ENCODE measurements around the gene MDFIC.

MDFIC gene

DNA sequence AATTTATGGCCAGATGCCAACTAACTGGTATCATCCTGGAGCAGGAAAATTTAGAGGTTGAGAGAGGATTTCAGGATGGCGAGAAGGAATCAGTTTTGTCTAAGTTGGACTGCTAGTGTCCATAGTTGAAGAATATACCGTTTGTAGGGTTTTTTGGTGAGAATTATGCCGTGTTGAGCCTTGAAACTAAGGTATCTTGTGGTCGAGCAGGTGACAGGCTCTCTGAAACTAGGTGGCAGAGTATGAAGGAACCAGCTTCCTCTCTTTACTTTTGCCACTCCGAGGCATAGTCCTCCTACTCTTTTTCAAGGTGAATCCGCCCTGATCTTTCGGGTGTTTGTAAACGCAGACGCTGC is 9.7 kb downstream of the MDFIC start:
- H3K4me3 ChIP-seq (ENCODE audit: low read depth, low read length), result no peak overlapping the region
- DNase-seq (ENCODE audit: low read depth), result no peak
- TF ChIP-seq, protein P1, sequence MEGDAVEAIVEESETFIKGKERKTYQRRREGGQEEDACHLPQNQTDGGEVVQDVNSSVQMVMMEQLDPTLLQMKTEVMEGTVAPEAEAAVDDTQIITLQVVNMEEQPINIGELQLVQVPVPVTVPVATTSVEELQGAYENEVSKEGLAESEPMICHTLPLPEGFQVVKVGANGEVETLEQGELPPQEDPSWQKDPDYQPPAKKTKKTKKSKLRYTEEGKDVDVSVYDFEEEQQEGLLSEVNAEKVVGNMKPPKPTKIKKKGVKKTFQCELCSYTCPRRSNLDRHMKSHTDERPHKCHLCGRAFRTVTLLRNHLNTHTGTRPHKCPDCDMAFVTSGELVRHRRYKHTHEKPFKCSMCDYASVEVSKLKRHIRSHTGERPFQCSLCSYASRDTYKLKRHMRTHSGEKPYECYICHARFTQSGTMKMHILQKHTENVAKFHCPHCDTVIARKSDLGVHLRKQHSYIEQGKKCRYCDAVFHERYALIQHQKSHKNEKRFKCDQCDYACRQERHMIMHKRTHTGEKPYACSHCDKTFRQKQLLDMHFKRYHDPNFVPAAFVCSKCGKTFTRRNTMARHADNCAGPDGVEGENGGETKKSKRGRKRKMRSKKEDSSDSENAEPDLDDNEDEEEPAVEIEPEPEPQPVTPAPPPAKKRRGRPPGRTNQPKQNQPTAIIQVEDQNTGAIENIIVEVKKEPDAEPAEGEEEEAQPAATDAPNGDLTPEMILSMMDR (conservative IDR thresholded peaks at IDR 0.05; ENCODE audit: low read depth, low read length), result no peak

DNA sequence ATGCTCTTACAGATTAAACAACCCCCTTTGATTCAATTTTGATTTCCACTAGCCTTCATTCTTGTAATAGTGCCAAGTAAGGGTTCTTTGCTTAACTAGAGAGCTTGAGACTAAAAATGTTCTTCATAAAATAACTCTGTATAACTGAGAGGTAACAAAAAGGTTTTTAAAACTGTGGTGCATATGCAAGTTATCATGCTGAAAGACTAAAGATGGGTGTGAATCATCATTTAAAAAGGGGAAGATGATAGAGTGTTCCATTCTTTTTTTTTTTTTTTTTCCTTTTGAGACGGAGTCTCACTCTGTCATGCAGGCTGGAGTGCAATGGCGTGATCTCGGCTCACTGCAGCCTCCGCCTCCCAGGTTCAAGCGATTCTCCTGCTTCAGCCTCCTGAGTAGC is 11.1 kb downstream of the MDFIC start:
- DNase-seq (ENCODE audit: low read depth), result peak; percentile 11
- no peak overlapping the region for H3K4me3 ChIP-seq (ENCODE audit: low read depth, low read length)
- TF ChIP-seq, protein P1 (conservative IDR thresholded peaks at IDR 0.05; ENCODE audit: low read depth, low read length), result no peak

DNA sequence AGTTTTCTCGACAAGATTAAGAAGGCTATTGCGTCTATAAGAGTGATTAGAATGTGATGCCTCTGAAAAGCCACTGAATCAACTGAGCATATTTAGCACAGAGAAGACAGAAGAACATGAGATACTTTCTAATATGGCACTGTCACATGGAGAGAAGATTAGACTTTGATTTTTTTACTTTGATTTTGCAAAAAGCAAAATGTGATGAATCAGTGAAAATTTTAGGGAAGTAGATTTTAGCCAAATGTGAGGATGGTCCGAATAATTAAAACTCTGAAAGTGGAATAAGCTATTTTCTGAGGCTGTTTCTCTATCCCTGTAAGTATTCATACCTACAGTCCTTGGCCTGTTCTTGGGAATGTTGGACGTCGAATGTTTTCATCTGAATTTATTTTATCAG is 11.8 kb downstream of the MDFIC start:
- DNase-seq (ENCODE audit: low read depth), result no peak
- TF ChIP-seq, protein P1 (conservative IDR thresholded peaks at IDR 0.05; ENCODE audit: low read depth, low read length), result no peak
- no peak overlapping the region for H3K4me3 ChIP-seq (ENCODE audit: low read depth, low read length)

DNA sequence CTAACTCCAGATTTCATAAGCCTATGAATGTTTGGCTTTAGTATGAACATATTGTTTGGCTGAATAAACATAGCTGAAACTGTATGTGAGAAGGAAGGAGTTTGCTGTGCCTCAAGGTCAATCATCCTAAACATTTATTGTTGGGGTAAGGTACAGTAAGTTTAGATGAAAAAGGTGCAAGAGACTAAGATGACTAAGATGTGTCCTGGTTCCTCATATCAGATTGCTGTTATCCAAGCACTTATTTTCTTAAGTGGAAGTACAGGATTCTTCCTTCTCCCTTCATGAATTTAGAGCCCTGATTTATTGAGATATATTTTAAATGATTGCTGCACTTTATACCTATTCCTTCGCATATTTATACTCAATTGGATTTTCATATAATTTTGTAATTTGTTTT is 12.2 kb downstream of the MDFIC start:
- no peak for DNase-seq (ENCODE audit: low read depth)
- H3K4me3 ChIP-seq (ENCODE audit: low read depth, low read length), result no peak overlapping the region
- TF ChIP-seq, protein P1 (conservative IDR thresholded peaks at IDR 0.05; ENCODE audit: low read depth, low read length), result no peak

DNA sequence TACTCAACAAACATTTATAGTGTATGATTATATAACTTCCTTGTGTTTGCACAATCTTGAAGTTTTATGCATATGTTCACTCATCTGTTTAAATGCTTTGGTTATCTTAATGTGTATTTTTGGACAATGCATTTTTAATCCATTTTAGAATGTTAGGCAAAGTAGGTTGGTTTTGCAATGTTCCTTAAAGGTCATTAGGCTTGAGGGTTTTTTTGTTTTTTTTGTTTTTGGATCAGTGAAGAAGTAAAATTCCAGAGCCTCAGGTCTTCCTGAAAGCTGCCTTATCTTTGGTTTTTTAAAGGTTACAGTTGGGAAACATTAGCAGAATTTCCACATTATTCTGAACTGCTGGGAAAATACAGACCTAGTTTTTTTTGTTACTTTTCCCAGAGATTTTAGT is 12.8 kb downstream of the MDFIC start:
- DNase-seq (ENCODE audit: low read depth), result no peak
- TF ChIP-seq, protein P1 (conservative IDR thresholded peaks at IDR 0.05; ENCODE audit: low read depth, low read length), result no peak
- no peak overlapping the region for H3K4me3 ChIP-seq (ENCODE audit: low read depth, low read length)

DNA sequence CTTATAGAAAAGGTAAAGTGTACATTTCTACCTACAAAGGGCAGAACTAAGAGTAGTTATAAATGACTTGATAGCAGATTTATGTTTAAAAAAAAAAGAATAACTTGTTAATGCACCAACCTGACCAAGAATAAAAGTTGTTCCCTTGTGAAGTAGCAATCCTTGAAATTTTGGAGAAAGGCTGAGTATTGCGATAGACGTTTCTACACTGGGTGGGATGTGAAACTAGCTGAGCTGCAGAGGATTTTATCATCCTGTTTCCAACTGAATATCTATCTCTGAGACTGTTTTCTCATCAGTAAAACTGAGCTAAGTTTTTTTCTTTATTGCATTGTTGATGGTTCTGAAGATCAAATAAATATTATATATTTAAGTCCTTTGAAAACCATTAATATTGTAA is 14.6 kb downstream of the MDFIC start:
- no peak for DNase-seq (ENCODE audit: low read depth)
- TF ChIP-seq, protein P1 (conservative IDR thresholded peaks at IDR 0.05; ENCODE audit: low read depth, low read length), result no peak
- no peak overlapping the region for H3K4me3 ChIP-seq (ENCODE audit: low read depth, low read length)

DNA sequence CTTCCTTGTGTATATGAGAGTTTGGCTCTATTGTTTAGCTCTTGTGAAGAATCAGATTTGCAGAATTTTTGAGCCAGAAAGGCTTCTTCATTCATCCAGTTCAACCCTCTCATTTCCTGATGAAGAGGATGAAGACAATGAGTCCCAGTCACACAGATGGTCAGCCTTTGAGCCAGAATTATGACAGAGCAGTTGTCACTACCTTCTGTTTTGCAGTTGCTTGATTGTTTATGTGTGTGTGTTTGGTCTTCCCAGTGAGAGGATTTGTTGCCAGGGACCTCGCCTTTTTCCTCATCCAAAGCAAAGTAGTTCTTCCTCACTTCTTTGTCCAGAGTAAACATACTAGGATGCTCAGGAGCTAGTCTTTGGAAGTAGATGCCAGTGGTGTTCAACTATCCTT is 15.6 kb downstream of the MDFIC start:
- H3K4me3 ChIP-seq (ENCODE audit: low read depth, low read length), result no peak overlapping the region
- TF ChIP-seq, protein P1 (conservative IDR thresholded peaks at IDR 0.05; ENCODE audit: low read depth, low read length), result no peak
- no peak for DNase-seq (ENCODE audit: low read depth)
